HG03280 (cell line): Measurements from ENCODE around the gene TBCA.
"Not testable (repeated sequence)": the region's sequence is repeated elsewhere in the genome, so short reads cannot be mapped to it uniquely, and the experiment has no call there.

Experiments
- ATAC-seq: cut with Tn5 transposase; IDR thresholded peaks from one replicate; pipeline ENCODE4 v1.9.1; 2021; ENCODE audit warnings: mild to moderate bottlenecking, moderate library complexity; ENCODE audit not compliant: unreplicated experiment

The TBCA gene

GRCh38 chr5:77773734-77774280 lies 2.3 kb downstream of the TBCA start:
- no peak for ATAC-seq

GRCh38 chr5:77772729-77773128 lies 3.4 kb downstream of the TBCA start:
- no peak for ATAC-seq

GRCh38 chr5:77771452-77771851 lies 4.7 kb downstream of the TBCA start:
- ATAC-seq = no peak

- ATAC-seq = no peak
Measured at GRCh38 chr5:77770293-77771005, 5.7 kb downstream of the TBCA start.

GRCh38 chr5:77768978-77769377 lies 7.2 kb downstream of the TBCA start:
- ATAC-seq = no peak

GRCh38 chr5:77767301-77767700 lies 8.8 kb downstream of the TBCA start:
- no peak for ATAC-seq

GRCh38 chr5:77761606-77762005 lies 14.5 kb downstream of the TBCA start:
- ATAC-seq = no peak

- no peak for ATAC-seq
Measured at GRCh38 chr5:77758141-77758938, 17.8 kb downstream of the TBCA start.

- no peak for ATAC-seq
Measured at GRCh38 chr5:77751328-77752023, 24.7 kb downstream of the TBCA start.

- ATAC-seq = not testable (repeated sequence)
Measured at GRCh38 chr5:77750928-77751327, 25.2 kb downstream of the TBCA start.

GRCh38 chr5:77748160-77748559 lies 28.0 kb downstream of the TBCA start:
- ATAC-seq = no peak

GRCh38 chr5:77744116-77744515 lies 32.0 kb downstream of the TBCA start:
- ATAC-seq = no peak

GRCh38 chr5:77743181-77743580 lies 33.0 kb downstream of the TBCA start:
- no peak for ATAC-seq

GRCh38 chr5:77741608-77742007 lies 34.5 kb downstream of the TBCA start:
- no peak for ATAC-seq

- no peak for ATAC-seq
Measured at GRCh38 chr5:77734885-77735284, 41.3 kb downstream of the TBCA start.

GRCh38 chr5:77733130-77733529 lies 43.0 kb downstream of the TBCA start:
- ATAC-seq = no peak

GRCh38 chr5:77727190-77727589 lies 48.9 kb downstream of the TBCA start:
- ATAC-seq = no peak

- no peak for ATAC-seq
Measured at GRCh38 chr5:77725616-77726015, 50.5 kb downstream of the TBCA start.

- ATAC-seq = no peak
Measured at GRCh38 chr5:77724934-77725333, 51.2 kb downstream of the TBCA start.

GRCh38 chr5:77719666-77720363 lies 56.3 kb downstream of the TBCA start:
- no peak for ATAC-seq
